NCI-H2196 (cell line): ENCODE results near the gene DALRD3.

Source experiments
- DNase-seq: peaks from one replicate; lab custom pipeline; 2025; ENCODE audit not compliant: unreplicated experiment; lab: John Stamatoyannopoulos, UW

Gene DALRD3

GRCh38 chr3:49006408-49007067 lies 11.8 kb downstream of the DALRD3 start:
- no peak for DNase-seq

- no peak for DNase-seq
These were observed 12.4 kb downstream of the DALRD3 start for GRCh38 chr3:49005998-49006397.

GRCh38 chr3:49005303-49005680 lies 13.1 kb downstream of the DALRD3 start:
- no peak for DNase-seq

- peak; percentile 36 for DNase-seq
These were observed 13.8 kb downstream of the DALRD3 start for GRCh38 chr3:49004352-49005302.

- no peak for DNase-seq
These were observed 17.2 kb downstream of the DALRD3 start for GRCh38 chr3:49001155-49001554.

- no peak for DNase-seq
These were observed 19.1 kb downstream of the DALRD3 start for GRCh38 chr3:48999085-48999858.

- peak; percentile 48 for DNase-seq
These were observed 20.4 kb downstream of the DALRD3 start for GRCh38 chr3:48997714-48998637.

GRCh38 chr3:48997102-48997635 lies 21.2 kb downstream of the DALRD3 start:
- DNase-seq, result no peak

GRCh38 chr3:48996640-48997039 lies 21.7 kb downstream of the DALRD3 start:
- DNase-seq, result no peak

- DNase-seq, result no peak
These were observed 24.5 kb downstream of the DALRD3 start for GRCh38 chr3:48993834-48994233.

GRCh38 chr3:48991851-48992545 lies 26.4 kb downstream of the DALRD3 start:
- DNase-seq, result no peak

GRCh38 chr3:48990636-48991469 lies 27.5 kb downstream of the DALRD3 start:
- DNase-seq, result peak; percentile 29

GRCh38 chr3:48989796-48990635 lies 28.4 kb downstream of the DALRD3 start, which contains the start of gene P4HTM:
TSS of gene P4HTM (plus strand) at chr3:48990241. CDS start at chr3:48990257, 16 bp downstream.
- DNase-seq, result peak; percentile 54

GRCh38 chr3:48989126-48989795 lies 29.1 kb downstream of the DALRD3 start:
- no peak for DNase-seq

- DNase-seq, result no peak
These were observed 32.5 kb downstream of the DALRD3 start for GRCh38 chr3:48985831-48986376.

- no peak for DNase-seq
These were observed 33.7 kb downstream of the DALRD3 start for GRCh38 chr3:48984663-48985062.

GRCh38 chr3:48983096-48983495 lies 35.3 kb downstream of the DALRD3 start:
- DNase-seq, result no peak
